CD8-positive, alpha-beta memory T cell (primary cell): Measurements from ENCODE around the gene SLC18B1. TPM values are rescaled to one million over a fixed set of nuclear protein-coding genes. Genes with fewer than 3 reads are reported as not detected.

Experiments used
- CTCF ChIA-PET: fragments of 350-600 bp; sonication (Branson Sonifier 250); formaldehyde crosslinking; loops from one replicate; lab custom pipeline; 2021; ENCODE audit warnings: antibody characterized with exemption; lab: Charles Lee
- POLR2A ChIA-PET: fragments of 350-600 bp; sonication (Branson Sonifier 250); formaldehyde crosslinking; loops from one replicate; lab custom pipeline; 2021; ENCODE audit warnings: antibody characterized with exemption; lab: Charles Lee
- DNase-seq, 5 donors: peaks; one replicate each; pipeline versions ENCODE4 v3.0.0 to v3.0.0-alpha.2; 2020 to 2022; ENCODE audit warnings: mixed read lengths in 1 of 5
- H3K27ac ChIP-seq: one replicate; pipeline ENCODE4 v1.7.0; 2013; ENCODE audit warnings: low read depth, mild to moderate bottlenecking, low read length, moderate library complexity
- H3K27me3 ChIP-seq: 2 replicates; pipeline ENCODE4 v1.7.0; 2013; ENCODE audit warnings: low read length, mild to moderate bottlenecking; ENCODE audit not compliant: insufficient read depth, poor library complexity, severe bottlenecking
- H3K36me3 ChIP-seq: 2 replicates; pipeline ENCODE4 v1.7.0; 2013; ENCODE audit warnings: mild to moderate bottlenecking, low read length, moderate library complexity; ENCODE audit not compliant: insufficient read depth
- H3K4me1 ChIP-seq: 2 replicates; pipeline ENCODE4 v1.7.0; 2013; ENCODE audit warnings: mild to moderate bottlenecking, low read length, moderate library complexity; ENCODE audit not compliant: insufficient read depth
- H3K4me3 ChIP-seq: 2 replicates; pipeline ENCODE4 v1.7.0; 2013; ENCODE audit warnings: mild to moderate bottlenecking, low read length
- H3K9me3 ChIP-seq: 2 replicates; pipeline ENCODE4 v1.7.0; 2013; ENCODE audit warnings: mild to moderate bottlenecking, low read length
- H3K27ac Mint-ChIP-seq, 8 donors: one replicate each; pipeline ENCODE4 v1.8.0; 2020 to 2021; ENCODE audit warnings: mixed read lengths in 8 of 8, mild to moderate bottlenecking in 6 of 8, inconsistent platforms in 3 of 8, moderate library complexity in 3 of 8
- H3K27me3 Mint-ChIP-seq, 2 donors: one replicate each; pipeline ENCODE4 v1.8.0; 2020 to 2021; ENCODE audit warnings: mixed read lengths in 2 of 2, mild to moderate bottlenecking in 1 of 2, moderate library complexity in 1 of 2
- H3K36me3 Mint-ChIP-seq, 3 donors: one replicate each; pipeline ENCODE4 v1.8.0; 2020 to 2021; ENCODE audit warnings: mixed read lengths in 3 of 3, inconsistent platforms in 1 of 3, mild to moderate bottlenecking in 1 of 3
- H3K4me1 Mint-ChIP-seq, 3 donors: one replicate each; pipeline ENCODE4 v1.8.0; 2020 to 2021; ENCODE audit warnings: mixed read lengths in 3 of 3, inconsistent platforms in 1 of 3, mild to moderate bottlenecking in 1 of 3
- H3K4me3 Mint-ChIP-seq, 7 donors: one replicate each; pipeline ENCODE4 v1.8.0; 2020 to 2021; ENCODE audit warnings: mixed read lengths in 7 of 7, mild to moderate bottlenecking in 6 of 7, moderate library complexity in 4 of 7, inconsistent platforms in 2 of 7
- H3K9me3 Mint-ChIP-seq, 5 donors: one replicate each; pipeline ENCODE4 v1.8.0; 2020 to 2022; ENCODE audit warnings: mixed read lengths in 5 of 5, mild to moderate bottlenecking in 3 of 5, moderate library complexity in 2 of 5, inconsistent platforms in 1 of 5
- polyA plus RNA-seq: library from polyadenylated mRNA; unstranded; fragments of 300-500 nt; fragmentation: Illumina TruSeq; gene quantifications from one replicate; pipeline ENCODE4 v1.2.3, GENCODE V29; 2021
- total RNA-seq, 2 experiments: library from RNA; stranded (reverse); gene quantifications; one replicate each; pipeline ENCODE4 v1.2.3, GENCODE V29; 2021

SLC18B1 gene
- total and polyA plus RNA-seq, 3 experiments from 2014 or later: 7.1 to 14.7 (median 7.3) TPM

- Histone ChIP-seq H3K36me3 (peaks cover 29% of the 10 kb centered on the region), H3K27ac (no peak overlapping the region), H3K4me3 (no peak overlapping the region), H3K9me3 (no peaks in the 10 kb centered on the region), H3K4me1 (peaks cover 34% of the 10 kb centered on the region), H3K27me3 (no peaks in the 10 kb centered on the region)
- H3K4me3 Mint-ChIP-seq: peak overlapping the region in 3 of 7 donors; percentile 32 to 50 (median 46)
- no peaks in the 10 kb centered on the region for H3K9me3 Mint-ChIP-seq
- H3K27ac Mint-ChIP-seq: peak overlapping the region; percentile 24 to 94 (median 70)
- ChIA-PET POLR2A (interaction anchor here (1.1 kb wide), 1 partner anchor 20 kb away, joined by 3 read pairs; the partner anchor contains the start of gene SLC18B1), CTCF (interaction anchor here (1.1 to 1.7 kb wide), 2 partner anchors 16 to 20 kb away, joined by 3 to 4 read pairs; partner anchors contain the start of gene SLC18B1)
- H3K36me3 Mint-ChIP-seq: peaks cover 21 to 62% (median 22%) of the 10 kb centered on the region in 3 donors
- DNase-seq: no peak
- peaks cover 0 to 6% of the 10 kb centered on the region in 2 donors for H3K27me3 Mint-ChIP-seq
- H3K4me1 Mint-ChIP-seq: peaks cover 51 to 74% (median 71%) of the 10 kb centered on the region in 3 donors
These were observed 20.2 kb upstream of the SLC18B1 start for GRCh38 chr6:132818404-132819359.

- Mint-ChIP-seq H3K9me3 (no peaks in the 10 kb centered on the region), H3K27ac (peak overlapping the region; percentile 9 to 94 (median 62))
These were observed 19.3 kb upstream of the SLC18B1 start for GRCh38 chr6:132817554-132818403.

GRCh38 chr6:132816660-132817059 lies 18.2 kb upstream of the SLC18B1 start:
- Mint-ChIP-seq H3K27me3 (peaks cover 0 to 7% of the 10 kb centered on the region in 2 donors), H3K9me3 (no peaks in the 10 kb centered on the region), H3K27ac (peak overlapping the region; percentile 72 to 99 (median 96)), H3K4me3 (peak overlapping the region; percentile 91 to 99 (median 98)), H3K4me1 (peaks cover 63 to 83% (median 74%) of the 10 kb centered on the region in 3 donors), H3K36me3 (peaks cover 21 to 70% (median 22%) of the 10 kb centered on the region in 3 donors)
- POLR2A ChIA-PET: interaction anchor here (0.6 kb wide), 1 partner anchor 81 kb away, joined by 3 read pairs; no protein-coding TSS in a partner anchor
- peaks cover 29% of the 10 kb centered on the region for H3K36me3 ChIP-seq
- H3K27me3 ChIP-seq: no peaks in the 10 kb centered on the region
- H3K4me1 ChIP-seq: peaks cover 34% of the 10 kb centered on the region
- H3K9me3 ChIP-seq: no peaks in the 10 kb centered on the region
- no peak for DNase-seq
- peak overlapping the region; percentile 82 for H3K4me3 ChIP-seq
- CTCF ChIA-PET: interaction anchor here (0.8 to 9.4 kb wide), 2 partner anchors 17 to 18 kb away, joined by 4 to 67 read pairs; partner anchors contain the start of gene SLC18B1
- no peak overlapping the region for H3K27ac ChIP-seq

More at GRCh38 chr6:132817554-132818403, 19.3 kb upstream of the SLC18B1 start:
- peaks cover 0 to 7% of the 10 kb centered on the region in 2 donors for H3K27me3 Mint-ChIP-seq
- ChIA-PET POLR2A (interaction anchor here (1.1 kb wide), 1 partner anchor 19 kb away, joined by 3 read pairs; the partner anchor contains the start of gene SLC18B1), CTCF (interaction anchor here (0.8 to 1.7 kb wide), 3 partner anchors 15 to 19 kb away, joined by 3 to 4 read pairs (median 4); partner anchors contain the start of gene SLC18B1)
- no peaks in the 10 kb centered on the region for H3K27me3 ChIP-seq
- no peak overlapping the region for H3K27ac ChIP-seq
- DNase-seq: no peak
- no peak overlapping the region for H3K4me3 ChIP-seq
- peaks cover 29% of the 10 kb centered on the region for H3K4me1 ChIP-seq
- H3K36me3 Mint-ChIP-seq: peaks cover 21 to 70% (median 22%) of the 10 kb centered on the region in 3 donors
- peaks cover 29% of the 10 kb centered on the region for H3K36me3 ChIP-seq
- H3K4me3 Mint-ChIP-seq: peak overlapping the region in 1 of 7 donors; percentile 95
- H3K4me1 Mint-ChIP-seq: peaks cover 57 to 76% (median 67%) of the 10 kb centered on the region in 3 donors
- H3K9me3 ChIP-seq: no peaks in the 10 kb centered on the region

- peaks cover 59 to 74% (median 60%) of the 10 kb centered on the region in 3 donors for H3K4me1 Mint-ChIP-seq
These were observed 16.5 kb upstream of the SLC18B1 start for GRCh38 chr6:132814716-132815570.

GRCh38 chr6:132813173-132813856 lies 14.9 kb upstream of the SLC18B1 start:
- ChIA-PET CTCF (interaction anchor here (1.0 to 9.4 kb wide), 3 partner anchors 10 to 20 kb away, joined by 3 to 67 read pairs (median 3); partner anchors contain the start of gene SLC18B1), POLR2A (interaction anchor here (0.5 to 4.2 kb wide), 11 partner anchors 10 to 1186 kb away, joined by 3 to 64 read pairs (median 4); partner anchors contain the start of genes ENPP1, SLC18B1, STX7 and TBPL1)
- Mint-ChIP-seq H3K4me1 (peaks cover 44 to 58% (median 47%) of the 10 kb centered on the region in 3 donors), H3K9me3 (no peaks in the 10 kb centered on the region), H3K4me3 (peak overlapping the region; percentile 91 to 99 (median 98)), H3K27me3 (peaks cover 0 to 7% of the 10 kb centered on the region in 2 donors), H3K36me3 (peaks cover 12 to 51% (median 14%) of the 10 kb centered on the region in 3 donors), H3K27ac (peak overlapping the region; percentile 94 to 99 (median 98))
- Histone ChIP-seq H3K36me3 (peaks cover 20% of the 10 kb centered on the region), H3K4me1 (peaks cover 31% of the 10 kb centered on the region), H3K27me3 (no peaks in the 10 kb centered on the region), H3K4me3 (peak overlapping the region; percentile 61), H3K9me3 (no peaks in the 10 kb centered on the region), H3K27ac (peak overlapping the region; percentile 77)
- peak; percentile 14 to 60 (median 56) for DNase-seq

More at GRCh38 chr6:132814716-132815570, 16.5 kb upstream of the SLC18B1 start:
- H3K36me3 Mint-ChIP-seq: peaks cover 21 to 67% (median 22%) of the 10 kb centered on the region in 3 donors
- Histone ChIP-seq H3K4me3 (peak overlapping the region; percentile 82), H3K4me1 (peaks cover 34% of the 10 kb centered on the region), H3K9me3 (no peaks in the 10 kb centered on the region), H3K27me3 (no peaks in the 10 kb centered on the region), H3K27ac (peak overlapping the region; percentile 75), H3K36me3 (peaks cover 29% of the 10 kb centered on the region)
- H3K27me3 Mint-ChIP-seq: peaks cover 0 to 7% of the 10 kb centered on the region in 2 donors
- peak overlapping the region; percentile 94 to 99 (median 98) for H3K27ac Mint-ChIP-seq
- DNase-seq: no peak
- peak overlapping the region; percentile 91 to 99 (median 98) for H3K4me3 Mint-ChIP-seq
- POLR2A ChIA-PET: interaction anchor here (0.8 to 4.2 kb wide), 7 partner anchors 8 to 302 kb away, joined by 3 to 64 read pairs (median 7); partner anchors contain the start of genes SLC18B1 and STX7
- no peaks in the 10 kb centered on the region for H3K9me3 Mint-ChIP-seq
- CTCF ChIA-PET: interaction anchor here (1.3 to 9.4 kb wide), 4 partner anchors 10 to 27 kb away, joined by 3 to 67 read pairs (median 4); partner anchors contain the start of gene SLC18B1

GRCh38 chr6:132812756-132813172 lies 14.3 kb upstream of the SLC18B1 start:
- no peaks in the 10 kb centered on the region for H3K9me3 ChIP-seq
- peaks cover 19% of the 10 kb centered on the region for H3K36me3 ChIP-seq
- peak overlapping the region; percentile 77 for H3K27ac ChIP-seq
- H3K4me1 Mint-ChIP-seq: peaks cover 38 to 52% (median 45%) of the 10 kb centered on the region in 3 donors
- H3K9me3 Mint-ChIP-seq: no peaks in the 10 kb centered on the region
- peak overlapping the region; percentile 91 to 99 (median 98) for H3K4me3 Mint-ChIP-seq
- no peak for DNase-seq
- ChIA-PET POLR2A (interaction anchor here (0.6 to 4.2 kb wide), 8 partner anchors 11 to 1140 kb away, joined by 3 to 64 read pairs (median 4); partner anchors contain the start of genes ENPP1, SLC18B1 and TBPL1), CTCF (interaction anchor here (1.0 to 9.4 kb wide), 4 partner anchors 11 to 48 kb away, joined by 3 to 67 read pairs (median 4); partner anchors contain the start of gene SLC18B1)
- H3K27ac Mint-ChIP-seq: peak overlapping the region; percentile 94 to 99 (median 98)
- peak overlapping the region; percentile 61 for H3K4me3 ChIP-seq
- peaks cover 0 to 7% of the 10 kb centered on the region in 2 donors for H3K27me3 Mint-ChIP-seq
- H3K4me1 ChIP-seq: peaks cover 28% of the 10 kb centered on the region
- peaks cover 8 to 46% (median 15%) of the 10 kb centered on the region in 3 donors for H3K36me3 Mint-ChIP-seq
- H3K27me3 ChIP-seq: no peaks in the 10 kb centered on the region
